Measurements from ENCODE around the gene CD109. TPM values are rescaled to one million over a fixed set of nuclear protein-coding genes. Genes with fewer than 3 reads are reported as not detected.

CD109 gene
- total RNA-seq, 1 experiment from 2014 or later, result 3.2 TPM

DNA sequence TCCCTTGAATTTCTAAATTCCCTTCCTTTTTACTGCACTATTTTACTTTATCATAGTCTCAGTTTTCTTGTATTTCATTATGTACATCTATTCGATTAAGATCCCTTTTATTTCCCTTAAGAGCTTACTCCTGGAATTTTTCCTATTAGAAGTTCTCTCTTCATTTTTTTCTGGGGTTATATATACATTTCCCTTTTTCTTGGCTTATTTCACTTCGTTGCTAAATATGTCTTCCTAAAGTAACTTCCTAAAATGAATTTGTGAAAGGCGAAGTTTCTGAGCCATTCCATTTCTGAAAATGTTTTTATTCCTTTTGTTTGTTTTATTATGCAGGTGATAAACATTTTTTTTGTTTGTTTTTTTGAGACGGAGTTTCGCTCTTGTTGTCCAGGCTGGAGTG is 5.9 kb upstream of the CD109 start:
- Histone ChIP-seq H4K5ac (ENCODE audit: insufficient read length, low read depth, low read length) (no peak overlapping the region), H3K4me2 (ENCODE audit: insufficient read depth, insufficient read length, low read length) (no peak overlapping the region), H3K79me2 (ENCODE audit: insufficient read depth, low read length) (no peaks in the 10 kb centered on the region), H3K9ac (ENCODE audit: extremely low read depth, insufficient read length, low read length) (no peak overlapping the region), H3K14ac (ENCODE audit: insufficient read depth, low read length) (no peak overlapping the region), H3K23ac (ENCODE audit: insufficient read length, low read depth, low read length) (no peak overlapping the region), H3K27me3 (ENCODE audit: insufficient read depth, low read length) (no peaks in the 10 kb centered on the region), H3K4me1 (ENCODE audit: insufficient read depth, low read length) (no peaks in the 10 kb centered on the region; the same call in 1 of the 2 replicates), H2BK120ac (ENCODE audit: low read depth, low read length, poor library complexity, severe bottlenecking) (no peak overlapping the region), H2BK20ac (ENCODE audit: low read depth, low read length, poor library complexity, severe bottlenecking) (no peak overlapping the region), H4K8ac (replicated peaks; ENCODE audit: insufficient read length, low read depth, low read length) (no peak overlapping the region), H3K56ac (ENCODE audit: insufficient read length, low read depth, low read length) (no peak overlapping the region), H2BK5ac (ENCODE audit: insufficient read length, low read length) (no peak overlapping the region), H3K27ac (ENCODE audit: insufficient read length, low read depth, low read length) (no peak overlapping the region), H4K91ac (ENCODE audit: insufficient read length, low read depth, low read length) (no peak overlapping the region), H2AK5ac (ENCODE audit: insufficient read length, low read length) (no peak overlapping the region), H3K4ac (ENCODE audit: low read depth, low read length) (no peak overlapping the region), H2BK15ac (ENCODE audit: low read depth, low read length) (no peak overlapping the region), H2BK12ac (ENCODE audit: insufficient read length, low read depth, low read length) (no peak overlapping the region), H3T11ph (ENCODE audit: low read length) (no peak overlapping the region), H3K18ac (ENCODE audit: insufficient read length, low read depth, low read length) (no peak overlapping the region), H4K20me1 (ENCODE audit: control insufficient read depth, insufficient read depth, insufficient read length) (no peaks in the 10 kb centered on the region), H3K23me2 (ENCODE audit: insufficient read length, low read depth, low read length, poor library complexity, severe bottlenecking) (no peaks in the 10 kb centered on the region), H2AFZ (ENCODE audit: low read length) (no peak overlapping the region), H3K9me3 (ENCODE audit: control insufficient read depth, low read depth, low read length) (no peaks in the 10 kb centered on the region), H3K79me1 (ENCODE audit: insufficient read depth, low read depth, low read length, poor library complexity, severe bottlenecking) (no peaks in the 10 kb centered on the region)
- Mint-ChIP-seq H3K4me1 (peaks cover 11 to 17% of the 10 kb centered on the region in 2 experiments), H3K4me3 (no peak overlapping the region), H3K9me3 (peaks cover 5 to 9% of the 10 kb centered on the region in 2 experiments; a peak in 4 of 5 replicates), H3K36me3 (ENCODE audit: insufficient read depth in 1 of 3, low read depth in 3 of 3) (peaks cover 3 to 10% (median 4%) of the 10 kb centered on the region in 3 experiments; a peak in 4 of 7 replicates), H3K27me3 (ENCODE audit: low read depth) (peaks cover 11% of the 10 kb centered on the region), H3K27ac (no peak overlapping the region)
- WGBS (ENCODE audit: extremely low coverage, insufficient read length, low lambda C conversion rate), result no CpG with 5 or more reads among the region's 5 CpGs
- TF ChIP-seq, protein P1, sequence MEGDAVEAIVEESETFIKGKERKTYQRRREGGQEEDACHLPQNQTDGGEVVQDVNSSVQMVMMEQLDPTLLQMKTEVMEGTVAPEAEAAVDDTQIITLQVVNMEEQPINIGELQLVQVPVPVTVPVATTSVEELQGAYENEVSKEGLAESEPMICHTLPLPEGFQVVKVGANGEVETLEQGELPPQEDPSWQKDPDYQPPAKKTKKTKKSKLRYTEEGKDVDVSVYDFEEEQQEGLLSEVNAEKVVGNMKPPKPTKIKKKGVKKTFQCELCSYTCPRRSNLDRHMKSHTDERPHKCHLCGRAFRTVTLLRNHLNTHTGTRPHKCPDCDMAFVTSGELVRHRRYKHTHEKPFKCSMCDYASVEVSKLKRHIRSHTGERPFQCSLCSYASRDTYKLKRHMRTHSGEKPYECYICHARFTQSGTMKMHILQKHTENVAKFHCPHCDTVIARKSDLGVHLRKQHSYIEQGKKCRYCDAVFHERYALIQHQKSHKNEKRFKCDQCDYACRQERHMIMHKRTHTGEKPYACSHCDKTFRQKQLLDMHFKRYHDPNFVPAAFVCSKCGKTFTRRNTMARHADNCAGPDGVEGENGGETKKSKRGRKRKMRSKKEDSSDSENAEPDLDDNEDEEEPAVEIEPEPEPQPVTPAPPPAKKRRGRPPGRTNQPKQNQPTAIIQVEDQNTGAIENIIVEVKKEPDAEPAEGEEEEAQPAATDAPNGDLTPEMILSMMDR (conservative IDR thresholded peaks at IDR 0.05), result no peak
- no peak for DNase-seq
